Astrocyte of the cerebellum (primary cell): ENCODE measurements around the gene ENTPD2.

ENCODE experiments used
- DNase-seq: peaks from one replicate; pipeline ENCODE4 v3.0.0-alpha.2; 2011; ENCODE audit warnings: low read depth
- H3K4me3 ChIP-seq: 2 replicates; pipeline ENCODE4 v1.5.1; 2011; ENCODE audit warnings: mild to moderate bottlenecking, low read depth, low read length, moderate library complexity
- CTCF ChIP-seq: IDR thresholded peaks from 2 replicates; pipeline ENCODE4 v1.5.1; 2012; ENCODE audit warnings: low read length, low read depth, moderate library complexity, mild to moderate bottlenecking; ENCODE audit errors: missing control alignments
- in situ Hi-C: cut with HindIII; loops from 2 replicates; pipeline ENCODE4 v1.10.0; 2017; ENCODE audit warnings: low sequenced_read_pairs

The ENTPD2 gene

GRCh38 chr9:137074657-137075274 is 20.9 kb upstream of the ENTPD2 start:
- DNase-seq, result no peak
- in situ Hi-C loops, result no loop called here
- TF ChIP-seq CTCF, result no peak
- no peak overlapping the region for H3K4me3 ChIP-seq

- in situ Hi-C loops, result no loop called here
- TF ChIP-seq CTCF, result no peak
- no peak for DNase-seq
- H3K4me3 ChIP-seq, result no peak overlapping the region
Observed at GRCh38 chr9:137073992-137074399, 20.1 kb upstream of the ENTPD2 start.

GRCh38 chr9:137071282-137071681 is 17.4 kb upstream of the ENTPD2 start:
- no peak for DNase-seq
- no peak for TF ChIP-seq CTCF
- H3K4me3 ChIP-seq, result no peak overlapping the region
- in situ Hi-C loops, result no loop called here

- peak overlapping the region; percentile 33 for H3K4me3 ChIP-seq
- DNase-seq, result no peak
- TF ChIP-seq CTCF, result peak; percentile 38
- in situ Hi-C loops, result no loop called here
Observed at GRCh38 chr9:137070906-137071275, 17.0 kb upstream of the ENTPD2 start.

- peak; percentile 40 for DNase-seq
- in situ Hi-C loops, result no loop called here
- no peak for TF ChIP-seq CTCF
- H3K4me3 ChIP-seq, result peak within 1 kb of the TSS; percentile 33
Observed at GRCh38 chr9:137070201-137070905, 16.5 kb upstream of the ENTPD2 start, which contains the start of gene SAPCD2. SAPCD2 (minus strand) TSS chr9:137070557; CDS start chr9:137070460, 97 bp downstream.

- no peak for DNase-seq
- in situ Hi-C loops, result no loop called here
- peak overlapping the region; percentile 16 for H3K4me3 ChIP-seq
- TF ChIP-seq CTCF, result no peak
Observed at GRCh38 chr9:137069508-137070091, 15.7 kb upstream of the ENTPD2 start.
